HepG2 (cell line): ENCODE results near the gene SLC16A4. TPM values are rescaled to one million over a fixed set of nuclear protein-coding genes. Genes with fewer than 3 reads are reported as not detected.

Source experiments
- ATAC-seq: fragments of 200-7000 bp; cut with Tn5 transposase; 3 replicates; pipeline ENCODE4 v1.9.1; 2020; ENCODE audit warnings: mild to moderate bottlenecking, moderate library complexity
- BruUV-seq: library from RNA; stranded (reverse); fragments of 400-500 nt; replicated peaks from 2 replicates; lab custom pipeline; 2021; lab: Mats Ljungman, UMichigan
- CTCF ChIA-PET: fragments of 300-600 bp; formaldehyde crosslinking; extraction: SDS; loops from one replicate; lab custom pipeline; 2021; ENCODE audit warnings: low total read pairs, inconsistent platforms, low intra/inter-chr PET ratio; lab: Yijun Ruan, JAX
- POLR2A ChIA-PET: fragments of 350-600 bp; sonication (Branson Sonifier 250); formaldehyde crosslinking; loops from one replicate; lab custom pipeline; 2020; ENCODE audit warnings: antibody characterized with exemption, inconsistent platforms; lab: Yijun Ruan, JAX
- DNase-seq: peaks from one replicate; pipeline ENCODE4 v3.0.0-alpha.2; 2015; ENCODE audit warnings: low spot score
- FAIRE-seq: peaks from 3 replicates; lab custom pipeline; 2011; peaks lifted over from hg19 to GRCh38; lab: Jason Lieb, UNC
- H2AFZ ChIP-seq: one replicate; pipeline ENCODE4 v1.6.1; 2011; ENCODE audit warnings: low read length, inconsistent platforms
- H3K27ac ChIP-seq: fragments of 300-600 bp; 3 replicates; pipeline ENCODE4 v1.8.0; 2011; ENCODE audit warnings: mixed run types, mild to moderate bottlenecking, mixed read lengths, low read length, inconsistent platforms; ENCODE audit not compliant: insufficient read depth; ENCODE audit errors: extremely low read length
- H3K27me3 ChIP-seq, 2 experiments: fragments of 200-600 bp in 1 of 2; 2 replicates in 1 of 2; 3 replicates in 1 of 2; pipeline versions ENCODE4 v1.6.0 to v1.8.0; 2011; ENCODE audit warnings: low read length in 2 of 2, mild to moderate bottlenecking in 2 of 2, moderate library complexity in 2 of 2, inconsistent platforms in 1 of 2; ENCODE audit not compliant: insufficient read depth in 2 of 2, control insufficient read depth in 1 of 2
- H3K36me3 ChIP-seq, 2 experiments: fragments of 200-600 bp in 1 of 2; replicated peaks in 1 of 2; 2 replicates in 1 of 2; 3 replicates in 1 of 2; pipeline versions ENCODE4 v1.5.1 to v1.8.0; 2011; ENCODE audit warnings: low read length in 2 of 2, inconsistent platforms in 1 of 2; ENCODE audit not compliant: insufficient read depth in 2 of 2, control insufficient read depth in 1 of 2
- H3K4me1 ChIP-seq: 2 replicates; pipeline ENCODE4 v1.5.1; 2012; ENCODE audit warnings: low read length, inconsistent platforms; ENCODE audit not compliant: insufficient read depth
- H3K4me2 ChIP-seq: 2 replicates; pipeline ENCODE4 v1.6.0; 2011; ENCODE audit warnings: low read depth, low read length, inconsistent platforms
- H3K4me3 ChIP-seq, 3 experiments: fragments of 200-600 bp in 1 of 3; sonication (generic), shearing (Covaris generic) in 1 of 3; replicated peaks in 1 of 3; 2 replicates each; pipeline ENCODE4 v1.5.1; 2011 to 2016; ENCODE audit warnings: low read length in 3 of 3, inconsistent platforms in 2 of 3, low read depth in 2 of 3, mild to moderate bottlenecking in 2 of 3, control low read depth in 1 of 3, mixed read lengths in 1 of 3; ENCODE audit not compliant: insufficient read depth in 1 of 3
- H3K79me2 ChIP-seq: one replicate; pipeline ENCODE4 v1.6.1; 2011; ENCODE audit warnings: low read length, inconsistent platforms; ENCODE audit not compliant: insufficient read depth
- H3K9ac ChIP-seq: 2 replicates; pipeline ENCODE4 v1.6.0; 2011; ENCODE audit warnings: mild to moderate bottlenecking, low read depth, low read length, inconsistent platforms; ENCODE audit not compliant: insufficient read depth
- H3K9me3 ChIP-seq: 2 replicates; pipeline ENCODE4 v1.5.1; 2012; ENCODE audit warnings: mild to moderate bottlenecking, low read length
- H4K20me1 ChIP-seq: 2 replicates; pipeline ENCODE4 v1.6.0; 2011; ENCODE audit warnings: inconsistent platforms, mild to moderate bottlenecking, low read length, moderate library complexity; ENCODE audit not compliant: insufficient read depth
- CENPX ChIP-seq: sonication (generic); formaldehyde crosslinking; IDR thresholded peaks from 2 replicates; pipeline ENCODE4 v1.9.0; 2021; ENCODE audit warnings: mild to moderate bottlenecking, missing genetic modification reagents, moderate library complexity
- FOXK1 ChIP-seq: sonication (generic); formaldehyde crosslinking; IDR thresholded peaks from 2 replicates; pipeline ENCODE4 v1.4.0; 2020; ENCODE audit warnings: low read depth, missing genetic modification reagents, borderline replicate concordance
- GZF1 ChIP-seq: sonication (generic); formaldehyde crosslinking; IDR thresholded peaks from 2 replicates; pipeline ENCODE4 v1.5.1; 2020; ENCODE audit warnings: mild to moderate bottlenecking, missing genetic modification reagents
- HNF1B ChIP-seq: sonication (generic); formaldehyde crosslinking; IDR thresholded peaks from 2 replicates; pipeline ENCODE4 v1.5.1; 2020; ENCODE audit warnings: mild to moderate bottlenecking, moderate library complexity, missing genetic modification reagents
- PRDM10 ChIP-seq: sonication (generic); formaldehyde crosslinking; IDR thresholded peaks from 2 replicates; pipeline ENCODE4 v1.4.0; 2020; ENCODE audit warnings: low read depth, missing genetic modification reagents
- RAD21 ChIP-seq: fragments of 450-650 bp; formaldehyde crosslinking; IDR thresholded peaks from 2 replicates; pipeline ENCODE4 v1.5.0; 2020; ENCODE audit warnings: mild to moderate bottlenecking
- SMC3 ChIP-seq: IDR thresholded peaks from 2 replicates; pipeline ENCODE4 v1.6.1; 2011; ENCODE audit warnings: low read length, improper control_type of control experiment
- TEAD3 ChIP-seq: optimal IDR thresholded peaks from 2 replicates; pipeline ENCODE3; 2016; ENCODE audit warnings: borderline replicate concordance
- XRCC5 ChIP-seq: fragments of 200-400 bp; formaldehyde crosslinking; optimal IDR thresholded peaks from 2 replicates; pipeline ENCODE3; 2017; ENCODE audit warnings: mild to moderate bottlenecking, low read length
- ZNF691 ChIP-seq: sonication (generic); formaldehyde crosslinking; IDR thresholded peaks from 2 replicates; pipeline ENCODE4 v1.4.0; 2020; ENCODE audit warnings: missing genetic modification reagents, low read depth, mild to moderate bottlenecking, borderline replicate concordance
- WGBS: methylation state at CpG from one replicate; pipeline ENCODE4 v1.1.6; 2017; ENCODE audit warnings: low lambda C conversion rate; 5-methylcytosine and 5-hydroxymethylcytosine counted together
- in situ Hi-C: cut with HindIII; loops from 2 replicates; pipeline ENCODE4 v1.10.0; 2017; ENCODE audit warnings: low pct_unique_long_range_greater_than_20kb; ENCODE audit not compliant: extremely low pct_ligation_motif_present
- intact Hi-C: fragments of 100-400 bp; cut with micrococcal nuclease; formaldehyde crosslinking; loops from one replicate; pipeline ENCODE4 v1.10.0; 2022; ENCODE audit not compliant: unreplicated experiment
- polyA plus RNA-seq, 8 experiments: library from polyadenylated mRNA; depleted of rRNA in 3 of 8; stranded (reverse) in 7 of 8; unstranded in 1 of 8; fragments of >200 nt; fragmentation: Illumina TruSeq in 4 of 8; extraction: Trizol in 4 of 8; gene quantifications; 2 replicates each; pipeline versions ENCODE4 v1.2.1 to v1.2.3, GENCODE V29; 2011 to 2016; ENCODE audit warnings: low read depth in 4 of 8, missing spikeins in 1 of 8, mixed read lengths in 1 of 8; ENCODE audit not compliant: insufficient read depth in 1 of 8
- total RNA-seq, 5 experiments: library from RNA; depleted of rRNA; stranded (reverse); fragments of >200 nt; fragmentation: Illumina TruSeq; extraction: Trizol; gene quantifications; 2 replicates each; pipeline ENCODE4 v1.2.3, GENCODE V29; 2016; ENCODE audit warnings: low read depth in 1 of 5

Gene SLC16A4
- total and polyA plus RNA-seq, 2 of the 13 experiments (the other 11 are each of a cell fraction or from before 2014, with no cell fraction given) = 1.1 to 1.5 TPM

GRCh38 chr1:110412576-110412975 lies 21.8 kb upstream of the SLC16A4 start:
- CTCF ChIA-PET = interaction anchor here (1.0 to 2.1 kb wide), 5 partner anchors 42 to 209 kb away, joined by 4 to 28 read pairs (median 5); no protein-coding TSS in a partner anchor
- H3K4me3 ChIP-seq = no peak overlapping the region
- H3K4me1 ChIP-seq = peaks cover 13% of the 10 kb centered on the region
- no peak overlapping the region for H3K9ac ChIP-seq
- DNase-seq (peak; percentile 69), ATAC-seq (peak; percentile 89), FAIRE-seq (peak; percentile 67)
- no peak overlapping the region for H3K4me2 ChIP-seq
- no peak overlapping the region for H3K27ac ChIP-seq
- 8% methylated on average over 2 of the region's 4 CpGs for WGBS
- intact Hi-C loops (loop anchor here (1.0 kb wide), 1 partner anchor 209 kb away; no protein-coding TSS in a partner anchor), in situ Hi-C loops (loop anchor here (5.0 kb wide), 1 partner anchor 50 kb away; no protein-coding TSS in a partner anchor)
- BruUV-seq = no TSS peak
- H3K79me2 ChIP-seq = peaks cover 3% of the 10 kb centered on the region
- no peaks in the 10 kb centered on the region for H3K9me3 ChIP-seq
- H4K20me1 ChIP-seq = no peaks in the 10 kb centered on the region
- no peaks in the 10 kb centered on the region for H3K36me3 ChIP-seq
- POLR2A ChIA-PET = no interaction called here
- H2AFZ ChIP-seq = no peak overlapping the region
- no peaks in the 10 kb centered on the region; a peak in 1 of 5 replicates for H3K27me3 ChIP-seq
- TF ChIP-seq SMC3 (peak; percentile 95), GZF1 (CRISPR knock-in tag) (no peak), PRDM10 (CRISPR knock-in tag) (no peak), TEAD3 (CRISPR knock-in tag) (peak; percentile 56), HNF1B (CRISPR knock-in tag) (peak; percentile 22; the same call in 1 of the 2 replicates), CENPX (CRISPR knock-in tag) (no peak), FOXK1 (CRISPR knock-in tag) (no peak), RAD21 (peak; percentile 71), ZNF691 (CRISPR knock-in tag) (peak; percentile 36; the same call in 1 of the 2 replicates), XRCC5 (peak; percentile 85)
